Esophagus muscularis mucosa (tissue), 4 donors: ENCODE data around the gene VMAC.

Experiments used
- CTCF ChIP-seq, 3 experiments: fragments of 200-600 bp in 2 of 3; fragments of 450-650 bp in 1 of 3; sonication (generic) in 2 of 3; IDR thresholded peaks; one replicate each; pipeline ENCODE4 v1.5.1; 2017 to 2019; ENCODE audit warnings: antibody characterized with exemption in 3 of 3, mild to moderate bottlenecking in 2 of 3, moderate library complexity in 1 of 3
- EP300 ChIP-seq: sonication (generic); formaldehyde crosslinking; IDR thresholded peaks from one replicate; pipeline ENCODE4 v1.6.1; 2017; ENCODE audit warnings: antibody characterized with exemption
- POLR2A ChIP-seq: fragments of 450-650 bp; IDR thresholded peaks from one replicate; pipeline ENCODE4 v1.6.1; 2017; ENCODE audit warnings: antibody characterized with exemption, moderate library complexity, mild to moderate bottlenecking, low read depth
- POLR2AphosphoS5 ChIP-seq, 2 donors: sonication (generic); formaldehyde crosslinking; IDR thresholded peaks; one replicate each; pipeline ENCODE4 v1.6.1; 2017; ENCODE audit warnings: antibody characterized with exemption in 2 of 2

DNA sequence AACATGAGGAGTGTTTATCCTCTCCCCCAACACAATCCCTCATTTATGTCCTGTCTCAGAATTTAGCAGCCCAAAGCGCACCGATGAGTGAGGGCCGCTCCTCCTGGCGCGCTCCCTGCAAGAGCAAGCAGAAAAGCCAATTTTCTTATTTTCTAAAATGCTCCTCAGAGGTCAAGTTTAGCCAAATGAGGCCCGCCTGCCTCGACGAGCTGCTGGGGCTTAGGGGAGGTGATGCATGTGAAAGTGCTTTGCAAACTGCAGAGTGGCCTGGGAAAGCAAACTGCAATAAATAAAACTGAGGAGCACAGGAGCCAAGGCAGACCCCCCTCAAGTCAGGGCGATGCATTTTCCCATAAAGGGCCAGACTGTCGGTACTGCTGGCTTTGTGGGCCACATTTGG, 38.4 kb downstream of the VMAC start:
- TF ChIP-seq POLR2A = no peak
- no peak for TF ChIP-seq CTCF (IDR thresholded peaks at IDR 0.05)
- no peak for TF ChIP-seq EP300
- TF ChIP-seq POLR2AphosphoS5 (IDR thresholded peaks at IDR 0.05) = no peak
